H1 (cell line): ENCODE measurements around the gene ARNT2.

Source experiments
- CREB1 ChIP-seq: IDR thresholded peaks from 2 replicates; pipeline ENCODE4 v1.6.1; 2012; ENCODE audit warnings: inconsistent platforms
- CTCF ChIP-seq, 3 experiments: IDR thresholded peaks; 1 replicate in 2 of 3; 2 replicates in 1 of 3; pipeline versions ENCODE4 v1.5.1 to v1.6.1; 2011; ENCODE audit warnings: low read length in 3 of 3, mild to moderate bottlenecking in 3 of 3, inconsistent platforms in 2 of 3, low read depth in 1 of 3, moderate library complexity in 1 of 3; ENCODE audit not compliant: insufficient read depth in 1 of 3; ENCODE audit errors: control extremely low read depth in 1 of 3
- EZH2 ChIP-seq: fragments of 200-600 bp; sonication (generic); IDR thresholded peaks from 2 replicates; pipeline ENCODE4 v1.7.1; 2012; ENCODE audit warnings: low read depth, mild to moderate bottlenecking, moderate library complexity, low read length, inconsistent platforms; ENCODE audit not compliant: severe bottlenecking
- FOSL1 ChIP-seq: IDR thresholded peaks from 2 replicates; pipeline ENCODE4 v1.6.1; 2011; ENCODE audit warnings: mild to moderate bottlenecking, low read depth, low read length, moderate library complexity; ENCODE audit not compliant: insufficient read depth
- MAFK ChIP-seq: IDR thresholded peaks from 2 replicates; pipeline ENCODE4 v1.6.1; 2012; ENCODE audit warnings: low read depth, mild to moderate bottlenecking, improper control_type of control experiment, low read length
- POLR2AphosphoS5 ChIP-seq: IDR thresholded peaks from 2 replicates; pipeline ENCODE4 v1.6.1; 2011; ENCODE audit warnings: low read depth, low read length

- TF ChIP-seq MAFK: no peak
- TF ChIP-seq EZH2: no peak
- no peak for TF ChIP-seq CTCF (IDR thresholded peaks at IDR 0.05; ENCODE audit: control extremely low read depth in 1 of 3, insufficient read depth in 1 of 3, low read depth in 1 of 3, low read length in 3 of 3)
- no peak for TF ChIP-seq POLR2AphosphoS5
- no peak for TF ChIP-seq FOSL1
- no peak for TF ChIP-seq CREB1
These were observed 156.6 kb downstream of the ARNT2 start for GRCh38 chr15:80560601-80561400.
